Cardiac muscle cell (in vitro differentiated cells and primary cell): ENCODE data around the gene CTXN3. TPM values are rescaled to one million over a fixed set of nuclear protein-coding genes. Genes with fewer than 3 reads are reported as not detected.

ENCODE experiments used
- DNase-seq, 2 donors: peaks; one replicate each; pipeline versions ENCODE4 v3.0.0 to v3.0.0-alpha.2; 2010 to 2017; ENCODE audit warnings: low read depth in 1 of 2, low spot score in 1 of 2
- H3K27ac ChIP-seq: fragments of 200-600 bp; sonication (generic); 2 replicates; pipeline ENCODE4 v1.5.1; 2016
- H3K27me3 ChIP-seq: fragments of 200-600 bp; sonication (generic); 2 replicates; pipeline ENCODE4 v1.6.0; 2016; ENCODE audit warnings: control low read depth
- H3K36me3 ChIP-seq: fragments of 200-600 bp; sonication (generic); 2 replicates; pipeline ENCODE4 v1.5.1; 2016; ENCODE audit warnings: control low read depth
- H3K4me1 ChIP-seq: fragments of 200-600 bp; sonication (generic); 2 replicates; pipeline ENCODE4 v1.8.1; 2017; ENCODE audit warnings: low read depth, mild to moderate bottlenecking, mixed run types
- H3K4me3 ChIP-seq: fragments of 200-600 bp; sonication (generic); 2 replicates; pipeline ENCODE4 v1.5.1; 2016; ENCODE audit warnings: mild to moderate bottlenecking
- H3K9me3 ChIP-seq: fragments of 200-600 bp; sonication (generic); 2 replicates; pipeline ENCODE4 v1.5.1; 2017; ENCODE audit warnings: low read depth, mild to moderate bottlenecking, control low read depth
- CTCF ChIP-seq: IDR thresholded peaks from 2 replicates; pipeline ENCODE4 v1.5.1; 2012; ENCODE audit warnings: low read depth, mild to moderate bottlenecking, low read length
- polyA plus RNA-seq: library from polyadenylated mRNA; unstranded; fragments of >200 nt; fragmentation: Nextera tagmentation; extraction: Ambion mirVana; gene quantifications from 2 replicates; pipeline ENCODE4 v1.2.1, GENCODE V29; 2016
- total RNA-seq: library from RNA; depleted of rRNA; stranded (reverse); fragments of >200 nt; gene quantifications from 2 replicates; pipeline ENCODE4 v1.2.3, GENCODE V29; 2016

Gene CTXN3
- total and polyA plus RNA-seq, 2 experiments from 2014 or later = not detected

GRCh38 chr5:127680595-127680994 lies 31.7 kb downstream of the CTXN3 start:
- Histone ChIP-seq H3K27ac (no peak overlapping the region), H3K9me3 (no peaks in the 10 kb centered on the region), H3K4me3 (no peak overlapping the region), H3K4me1 (no peaks in the 10 kb centered on the region), H3K27me3 (no peaks in the 10 kb centered on the region), H3K36me3 (no peaks in the 10 kb centered on the region)
- TF ChIP-seq CTCF = no peak
- no peak for DNase-seq

GRCh38 chr5:127683008-127683407 lies 34.1 kb downstream of the CTXN3 start:
- peak in 1 of 2 donors; percentile 57 for DNase-seq
- H3K4me3 ChIP-seq = no peak overlapping the region
- no peaks in the 10 kb centered on the region for H3K36me3 ChIP-seq
- no peak for TF ChIP-seq CTCF
- no peaks in the 10 kb centered on the region for H3K9me3 ChIP-seq
- H3K27ac ChIP-seq = no peak overlapping the region
- no peaks in the 10 kb centered on the region for H3K27me3 ChIP-seq
- H3K4me1 ChIP-seq = no peaks in the 10 kb centered on the region

GRCh38 chr5:127684726-127685467 lies 36.0 kb downstream of the CTXN3 start:
- no peak for DNase-seq
- H3K4me3 ChIP-seq = no peak overlapping the region
- no peaks in the 10 kb centered on the region for H3K27me3 ChIP-seq
- no peaks in the 10 kb centered on the region for H3K9me3 ChIP-seq
- H3K4me1 ChIP-seq = no peaks in the 10 kb centered on the region
- H3K36me3 ChIP-seq = no peaks in the 10 kb centered on the region
- H3K27ac ChIP-seq = no peak overlapping the region
- TF ChIP-seq CTCF = no peak

- TF ChIP-seq CTCF = no peak
Observed at GRCh38 chr5:127685662-127686061, 36.8 kb downstream of the CTXN3 start.

GRCh38 chr5:127686424-127686823 lies 37.5 kb downstream of the CTXN3 start:
- no peak for TF ChIP-seq CTCF
- Histone ChIP-seq H3K4me1 (no peaks in the 10 kb centered on the region), H3K36me3 (no peaks in the 10 kb centered on the region), H3K27me3 (no peaks in the 10 kb centered on the region), H3K9me3 (no peaks in the 10 kb centered on the region), H3K27ac (no peak overlapping the region), H3K4me3 (no peak overlapping the region)
- DNase-seq = no peak

More at GRCh38 chr5:127685662-127686061, 36.8 kb downstream of the CTXN3 start:
- H3K27ac ChIP-seq = no peak overlapping the region
- H3K4me3 ChIP-seq = no peak overlapping the region
- no peaks in the 10 kb centered on the region for H3K27me3 ChIP-seq
- H3K4me1 ChIP-seq = no peaks in the 10 kb centered on the region
- DNase-seq = peak in 1 of 2 donors; percentile 47
- no peaks in the 10 kb centered on the region for H3K36me3 ChIP-seq
- no peaks in the 10 kb centered on the region for H3K9me3 ChIP-seq
